Body of pancreas (tissue), 4 donors: ENCODE results near the gene RBL2. TPM values are rescaled to one million over a fixed set of nuclear protein-coding genes. Genes with fewer than 3 reads are reported as not detected.

Experiments
- ATAC-seq: fragments of 150-250 bp; one replicate; pipeline ENCODE4 v1.9.1; 2016
- DNase-seq, 4 donors: peaks; one replicate each; pipeline ENCODE4 v3.0.0-alpha.2; 2019
- H3K27ac ChIP-seq, 4 donors: fragments of 200-600 bp; sonication (generic); 1 replicate in 3 of 4; 2 replicates in 1 of 4; pipeline versions ENCODE4 v1.5.1 to v1.6.1; 2016 to 2019; ENCODE audit warnings: mild to moderate bottlenecking in 1 of 4, mixed read lengths in 1 of 4, moderate library complexity in 1 of 4
- H3K27me3 ChIP-seq, 2 donors: fragments of 200-600 bp; sonication (generic); one replicate each; pipeline ENCODE4 v1.6.0; 2016; ENCODE audit warnings: mild to moderate bottlenecking in 1 of 2
- H3K36me3 ChIP-seq, 2 donors: fragments of 200-600 bp; sonication (generic); replicated peaks in 1 of 2; 2 replicates each; pipeline ENCODE4 v1.5.1; 2016; ENCODE audit warnings: low read depth in 2 of 2; ENCODE audit not compliant: insufficient read depth in 1 of 2
- H3K4me1 ChIP-seq: fragments of 200-600 bp; sonication (generic); one replicate; pipeline ENCODE4 v1.6.0; 2016
- H3K4me3 ChIP-seq, 2 donors: fragments of 200-600 bp; sonication (generic); 1 replicate in 1 of 2; 2 replicates in 1 of 2; pipeline ENCODE4 v1.5.1; 2016 to 2019
- H3K9me3 ChIP-seq, 3 donors: fragments of 200-600 bp; sonication (generic); 1 replicate in 2 of 3; 2 replicates in 1 of 3; pipeline ENCODE4 v1.5.1; 2016
- CTCF ChIP-seq, 7 experiments: fragments of 450-650 bp in 4 of 7; fragments of 200-600 bp in 3 of 7; sonication (generic) in 3 of 7; IDR thresholded peaks; one replicate each; pipeline ENCODE4 v1.5.1; 2016 to 2019; ENCODE audit warnings: antibody characterized with exemption in 7 of 7
- POLR2A ChIP-seq, 3 donors: fragments of 450-650 bp; IDR thresholded peaks; one replicate each; pipeline ENCODE4 v1.6.1; 2016; ENCODE audit warnings: antibody characterized with exemption in 3 of 3, mild to moderate bottlenecking in 2 of 3
- WGBS, 2 donors: methylation state at CpG; one replicate each; pipeline ENCODE4 v1.1.5; 2017; 5-methylcytosine and 5-hydroxymethylcytosine counted together
- intact Hi-C: fragments of 100-400 bp; cut with DNase I; formaldehyde crosslinking; loops from one replicate; pipeline ENCODE4 v1.15.1; 2023
- total RNA-seq, 2 donors: library from RNA; depleted of rRNA; stranded (reverse); fragments of >200 nt; gene quantifications; one replicate each; pipeline ENCODE4 v1.1.0, GENCODE V29; 2016

The RBL2 gene
- total RNA-seq, 2 donors from 2014 or later: 82.7 to 114 TPM

- no peaks in the 10 kb centered on the region for H3K9me3 ChIP-seq
- H3K27me3 ChIP-seq: no peaks in the 10 kb centered on the region
- intact Hi-C loops: no loop called here
- no peak overlapping the region for H3K4me3 ChIP-seq
- no peak for TF ChIP-seq POLR2A (IDR thresholded peaks at IDR 0.05)
- no peak for TF ChIP-seq CTCF (IDR thresholded peaks at IDR 0.05)
- no peak overlapping the region for H3K27ac ChIP-seq
- peaks cover 0 to 41% of the 10 kb centered on the region in 2 donors for H3K36me3 ChIP-seq
- WGBS, 2 donors: 83 to 100% methylated on average over 2 of the region's 2 CpGs
- DNase-seq (no peak), ATAC-seq (no peak)
- H3K4me1 ChIP-seq: no peaks in the 10 kb centered on the region
Observed at GRCh38 chr16:53482123-53482522, 47.9 kb downstream of the RBL2 start.

- Histone ChIP-seq H3K4me1 (no peaks in the 10 kb centered on the region), H3K9me3 (no peaks in the 10 kb centered on the region), H3K27me3 (no peaks in the 10 kb centered on the region), H3K36me3 (peaks cover 0 to 38% of the 10 kb centered on the region in 2 donors), H3K27ac (no peak overlapping the region), H3K4me3 (no peak overlapping the region)
- no peak for ATAC-seq
- intact Hi-C loops: no loop called here
- no peak for TF ChIP-seq CTCF (IDR thresholded peaks at IDR 0.05)
- TF ChIP-seq POLR2A (IDR thresholded peaks at IDR 0.05): no peak
- WGBS, 2 donors: 94 to 97% methylated on average over 2 of the region's 2 CpGs
- DNase-seq: no peak
Observed at GRCh38 chr16:53484542-53484941, 50.3 kb downstream of the RBL2 start.

- H3K9me3 ChIP-seq: no peaks in the 10 kb centered on the region
- no peaks in the 10 kb centered on the region for H3K27me3 ChIP-seq
- intact Hi-C loops: no loop called here
- no peaks in the 10 kb centered on the region for H3K4me1 ChIP-seq
- peaks cover 0 to 28% of the 10 kb centered on the region in 2 donors for H3K36me3 ChIP-seq
- DNase-seq: no peak
- no peak for TF ChIP-seq CTCF (IDR thresholded peaks at IDR 0.05)
- no peak overlapping the region for H3K27ac ChIP-seq
- no peak for ATAC-seq
- no peak overlapping the region for H3K4me3 ChIP-seq
Observed at GRCh38 chr16:53486230-53486629, 52.0 kb downstream of the RBL2 start.

GRCh38 chr16:53489755-53490154 is 55.5 kb downstream of the RBL2 start:
- ATAC-seq (no peak), DNase-seq (no peak)
- Histone ChIP-seq H3K9me3 (no peaks in the 10 kb centered on the region), H3K4me3 (no peak overlapping the region), H3K27ac (no peak overlapping the region), H3K4me1 (no peaks in the 10 kb centered on the region), H3K27me3 (no peaks in the 10 kb centered on the region), H3K36me3 (peaks cover 0 to 24% of the 10 kb centered on the region in 2 donors)
- 52 to 74% methylated on average over 1 of the region's 1 CpG for WGBS, 2 donors
- intact Hi-C loops: loop anchor here (10.0 kb wide), 1 partner anchor 45 kb away; no protein-coding TSS in a partner anchor
- no peak for TF ChIP-seq CTCF (IDR thresholded peaks at IDR 0.05)

- intact Hi-C loops: loop anchor here (10.0 kb wide), 1 partner anchor 48 kb away; no protein-coding TSS in a partner anchor
- no peak overlapping the region for H3K27ac ChIP-seq
- peaks cover 12 to 30% of the 10 kb centered on the region in 2 donors for H3K36me3 ChIP-seq
- TF ChIP-seq CTCF (IDR thresholded peaks at IDR 0.05): no peak
- H3K4me1 ChIP-seq: no peaks in the 10 kb centered on the region
- H3K27me3 ChIP-seq: no peaks in the 10 kb centered on the region
- ATAC-seq (no peak), DNase-seq (no peak)
- no peak overlapping the region for H3K4me3 ChIP-seq
- 86 to 98% methylated on average over 1 of the region's 1 CpG for WGBS, 2 donors
- H3K9me3 ChIP-seq: no peaks in the 10 kb centered on the region
Observed at GRCh38 chr16:53492503-53492902, 58.2 kb downstream of the RBL2 start.
